Panc1 (cell line): ENCODE data around the gene OLIG2. TPM values are rescaled to one million over a fixed set of nuclear protein-coding genes. Genes with fewer than 3 reads are reported as not detected.

ENCODE experiments used
- ATAC-seq: fragments of 200-7000 bp; cut with Tn5 transposase; 2 replicates; pipeline ENCODE4 v1.9.1; 2020; ENCODE audit warnings: mild to moderate bottlenecking, moderate library complexity
- BruUV-seq: library from RNA; stranded (reverse); fragments of 400-500 nt; replicated peaks from 2 replicates; lab custom pipeline; 2021; lab: Mats Ljungman, UMichigan
- CTCF ChIA-PET: fragments of 300-600 bp; sonication (Branson Sonifier 250); formaldehyde crosslinking; loops from one replicate; lab custom pipeline; 2022; ENCODE audit warnings: antibody characterized with exemption; lab: Charles Lee
- POLR2A ChIA-PET: fragments of 300-600 bp; sonication (Branson Sonifier 250); formaldehyde crosslinking; loops from one replicate; lab custom pipeline; 2022; ENCODE audit warnings: antibody characterized with exemption; lab: Charles Lee
- DNase-seq: peaks from one replicate; pipeline ENCODE4 v3.0.0-alpha.2; 2010; ENCODE audit warnings: low read depth, low spot score
- H3K27ac ChIP-seq: 2 replicates; pipeline ENCODE4 v1.5.1; 2011; ENCODE audit warnings: mild to moderate bottlenecking, low read length, inconsistent platforms
- H3K27me3 ChIP-seq: fragments of 200-500 bp; sonication (Bioruptor generic); 2 replicates; pipeline ENCODE4 v1.6.0; 2014; ENCODE audit warnings: low read length, inconsistent platforms; ENCODE audit not compliant: control insufficient read depth, insufficient read depth
- H3K36me3 ChIP-seq: fragments of 200-500 bp; sonication (Bioruptor generic); 2 replicates; pipeline ENCODE4 v1.5.1; 2014; ENCODE audit warnings: inconsistent platforms, mild to moderate bottlenecking, low read length, moderate library complexity; ENCODE audit not compliant: control insufficient read depth, insufficient read depth
- H3K4me1 ChIP-seq: 2 replicates; pipeline ENCODE4 v1.5.1; 2011; ENCODE audit warnings: inconsistent platforms, mild to moderate bottlenecking, low read length, moderate library complexity; ENCODE audit not compliant: control insufficient read depth, insufficient read depth
- H3K4me3 ChIP-seq, 2 experiments: 2 replicates each; pipeline ENCODE4 v1.5.1; 2011 to 2012; ENCODE audit warnings: low read depth in 2 of 2, low read length in 2 of 2, mild to moderate bottlenecking in 2 of 2, inconsistent platforms in 1 of 2, moderate library complexity in 1 of 2
- H3K9me3 ChIP-seq: fragments of 200-500 bp; sonication (Bioruptor generic); 2 replicates; pipeline ENCODE4 v1.5.1; 2014; ENCODE audit warnings: low read depth, mild to moderate bottlenecking, inconsistent platforms, low read length, moderate library complexity; ENCODE audit not compliant: control insufficient read depth, insufficient read depth
- CTCF ChIP-seq: fragments of 450-650 bp; IDR thresholded peaks from 2 replicates; pipeline ENCODE4 v1.5.1; 2017; ENCODE audit warnings: mild to moderate bottlenecking
- POLR2AphosphoS5 ChIP-seq: IDR thresholded peaks from 2 replicates; pipeline ENCODE4 v1.6.1; 2012; ENCODE audit warnings: mild to moderate bottlenecking, low read depth, low read length, moderate library complexity
- REST ChIP-seq, 2 experiments: IDR thresholded peaks; 2 replicates each; pipeline ENCODE4 v1.6.1; 2011 to 2012; ENCODE audit warnings: low read depth in 2 of 2, control low read depth in 1 of 2, low read length in 1 of 2, mild to moderate bottlenecking in 1 of 2, moderate library complexity in 1 of 2; ENCODE audit not compliant: insufficient read depth in 1 of 2
- SIN3A ChIP-seq: IDR thresholded peaks from 2 replicates; pipeline ENCODE4 v1.6.1; 2012; ENCODE audit warnings: low read depth, mild to moderate bottlenecking, low read length, moderate library complexity, borderline replicate concordance; ENCODE audit not compliant: insufficient read depth
- TCF7L2 ChIP-seq: IDR thresholded peaks from 2 replicates; pipeline ENCODE4 v1.6.1; 2011; ENCODE audit warnings: mild to moderate bottlenecking, low read depth, low read length, inconsistent platforms
- in situ Hi-C: cut with HindIII; loops from 2 replicates; pipeline ENCODE4 v1.10.0; 2016; ENCODE audit warnings: low sequenced_read_pairs, low pct_unique_long_range_greater_than_20kb
- intact Hi-C: fragments of 100-400 bp; cut with micrococcal nuclease; formaldehyde crosslinking; loops from one replicate; pipeline ENCODE4 v1.10.0; 2022; ENCODE audit not compliant: unreplicated experiment
- total RNA-seq: library from RNA; stranded (reverse); gene quantifications from one replicate; pipeline ENCODE4 v1.2.1, GENCODE V29; 2021; ENCODE audit not compliant: unreplicated experiment

OLIG2 gene
- total RNA-seq, 1 experiment from 2014 or later, result not detected

GRCh38 chr21:33076600-33077329 is 51.0 kb downstream of the OLIG2 start:
- POLR2A ChIA-PET, result no interaction called here
- BruUV-seq, result no TSS peak
- Histone ChIP-seq H3K9me3 (no peaks in the 10 kb centered on the region), H3K4me3 (no peak overlapping the region), H3K36me3 (no peaks in the 10 kb centered on the region), H3K4me1 (no peaks in the 10 kb centered on the region), H3K27ac (no peak overlapping the region), H3K27me3 (peaks cover 10% of the 10 kb centered on the region)
- TF ChIP-seq CTCF (no peak), SIN3A (no peak), REST (IDR thresholded peaks at IDR 0.05; ENCODE audit: insufficient read depth in 1 of 2, low read depth in 2 of 2, low read length in 1 of 2) (no peak), TCF7L2 (no peak), POLR2AphosphoS5 (no peak)
- ATAC-seq (no peak), DNase-seq (no peak)
- in situ Hi-C loops, result no loop called here
- CTCF ChIA-PET, result no interaction called here
- intact Hi-C loops, result no loop called here

Other genes starting within 250 kb of the OLIG2 start
- gene OLIG1, start 44.2 kb downstream of the OLIG2 start, total RNA-seq, result 0.21 TPM
- 18.2 TPM for gene IFNAR2, start 204.0 kb downstream of the OLIG2 start, total RNA-seq
- 17.7 TPM for gene IL10RB, start 240.4 kb downstream of the OLIG2 start, total RNA-seq